Daoy (cell line): ENCODE data around the gene EPHA2. TPM values are rescaled to one million over a fixed set of nuclear protein-coding genes. Genes with fewer than 3 reads are reported as not detected.

ENCODE experiments used
- total RNA-seq: library from RNA; depleted of rRNA; stranded (reverse); fragments of >200 nt; shearing (Covaris generic); gene quantifications from 2 replicates; pipeline ENCODE4 v1.2.3, GENCODE V29; 2014; rRNA removed

Gene EPHA2
- total RNA-seq, 1 experiment from 2014 or later = 67.7 TPM

Other genes starting within 250 kb of the EPHA2 start
- gene ZBTB17, start 180.0 kb downstream of the EPHA2 start, total RNA-seq = 43.1 and 53.5 TPM in 2 replicates
- gene SRARP, start 151.8 kb downstream of the EPHA2 start, total RNA-seq = not detected in 2 replicates
- gene HSPB7, start 138.0 kb downstream of the EPHA2 start, total RNA-seq = 0.17 TPM in 1 of 2 replicates, not detected in the other
- not detected in 2 replicates for gene CLCNKA, start 134.0 kb downstream of the EPHA2 start, total RNA-seq
- gene CLCNKB, start 112.3 kb downstream of the EPHA2 start, total RNA-seq = 0.11 and 0.33 TPM in 2 replicates
- 0.23 TPM in 1 of 2 replicates, not detected in the other for gene FAM131C, start 82.4 kb downstream of the EPHA2 start, total RNA-seq
- gene ARHGEF19, start 56.6 kb upstream of the EPHA2 start, total RNA-seq = 2.4 and 4.2 TPM in 2 replicates
- 2.6 and 21.4 TPM in 2 replicates for gene CPLANE2, start 81.1 kb upstream of the EPHA2 start, total RNA-seq
- gene FBXO42, start 196.4 kb upstream of the EPHA2 start, total RNA-seq = 10.8 and 27.3 TPM in 2 replicates
- gene SZRD1, start 211.2 kb upstream of the EPHA2 start, total RNA-seq = 61.0 and 77.7 TPM in 2 replicates